D341Med (cell line): ENCODE results near the gene ZNF844.
"Not testable (repeated sequence)": the region's sequence is repeated elsewhere in the genome, so short reads cannot be mapped to it uniquely, and the experiment has no call there.

Source experiments
- DNase-seq: peaks from one replicate; pipeline ENCODE4 v3.0.0; 2012; ENCODE audit warnings: low spot score

ZNF844 gene

DNA sequence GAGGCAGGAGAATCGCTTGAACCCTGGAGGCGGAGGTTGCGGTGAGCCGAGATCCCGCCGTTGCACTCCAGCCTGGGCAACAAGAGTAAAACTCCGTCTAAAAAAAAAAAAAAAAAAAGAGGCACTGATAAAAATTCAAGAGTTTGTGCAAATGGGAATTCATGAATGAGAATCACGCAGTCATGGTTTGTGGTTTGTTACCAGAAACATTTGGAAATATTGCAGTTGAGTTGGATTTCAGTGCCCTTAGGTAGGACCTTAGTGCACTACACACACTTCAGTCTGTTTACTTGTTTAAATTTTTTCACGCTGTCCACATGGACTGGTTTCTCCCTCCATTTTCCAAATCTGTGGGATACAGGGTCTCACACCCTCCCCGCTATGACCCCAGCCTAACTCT, 28.4 kb downstream of the ZNF844 start:
- DNase-seq: no peak

- no peak for DNase-seq
Measured at GRCh38 chr19:12093777-12094176, 29.2 kb downstream of the ZNF844 start.

DNA sequence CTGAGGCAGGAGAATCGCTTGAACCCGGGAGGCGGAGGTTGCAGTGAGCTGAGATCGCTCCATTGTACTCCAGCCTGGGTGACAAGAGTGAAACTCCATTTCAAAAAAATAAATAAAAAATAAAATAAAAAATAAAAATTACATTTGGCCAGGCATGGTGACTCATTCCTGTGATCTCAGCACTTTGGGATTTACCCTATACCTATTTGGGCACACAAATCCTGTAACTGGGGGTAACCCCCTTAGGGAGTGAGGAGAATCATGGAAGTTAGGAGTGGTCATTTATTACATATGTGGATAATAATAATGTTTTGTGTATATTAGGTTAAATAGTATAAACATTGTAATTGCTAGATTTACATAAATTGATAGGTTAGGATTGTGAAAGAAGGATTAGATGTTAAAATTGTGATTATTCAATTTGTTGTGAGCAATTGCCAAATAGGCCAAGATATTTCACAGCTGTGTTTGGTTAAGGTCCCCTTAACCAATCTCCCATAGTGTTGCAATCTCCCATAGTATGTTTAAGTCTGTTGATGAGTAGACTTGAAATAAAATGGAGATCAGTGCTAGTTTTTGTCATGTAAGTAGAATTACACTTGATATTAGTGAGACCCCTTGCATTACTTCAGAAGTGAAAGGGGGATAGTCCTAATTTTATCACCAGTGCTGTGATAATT, 30.7 kb downstream of the ZNF844 start:
- DNase-seq: no peak

- no peak for DNase-seq
Measured at GRCh38 chr19:12098040-12098439, 33.5 kb downstream of the ZNF844 start.

GRCh38 chr19:12103909-12104308, 39.4 kb downstream of the ZNF844 start:
- DNase-seq: not testable (repeated sequence)

DNA sequence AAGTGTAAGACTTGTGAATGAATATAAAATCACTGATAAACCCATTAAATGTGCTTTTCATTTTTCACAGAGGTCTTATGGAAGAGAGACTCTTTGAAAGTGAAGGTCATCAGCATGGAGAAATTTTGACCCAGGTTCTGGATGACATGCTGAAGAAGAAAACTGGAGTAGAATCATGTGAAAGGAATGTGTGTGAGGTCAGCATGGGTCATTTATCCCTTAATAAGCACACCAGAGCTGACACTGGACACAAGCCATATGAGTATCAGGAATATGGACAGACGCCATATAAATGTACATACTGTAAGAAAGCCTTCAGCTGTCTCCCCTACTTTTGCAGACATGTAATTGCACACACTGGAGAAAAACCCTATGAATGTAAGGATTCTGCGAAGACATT, 46.6 kb downstream of the ZNF844 start:
- no peak for DNase-seq

DNA sequence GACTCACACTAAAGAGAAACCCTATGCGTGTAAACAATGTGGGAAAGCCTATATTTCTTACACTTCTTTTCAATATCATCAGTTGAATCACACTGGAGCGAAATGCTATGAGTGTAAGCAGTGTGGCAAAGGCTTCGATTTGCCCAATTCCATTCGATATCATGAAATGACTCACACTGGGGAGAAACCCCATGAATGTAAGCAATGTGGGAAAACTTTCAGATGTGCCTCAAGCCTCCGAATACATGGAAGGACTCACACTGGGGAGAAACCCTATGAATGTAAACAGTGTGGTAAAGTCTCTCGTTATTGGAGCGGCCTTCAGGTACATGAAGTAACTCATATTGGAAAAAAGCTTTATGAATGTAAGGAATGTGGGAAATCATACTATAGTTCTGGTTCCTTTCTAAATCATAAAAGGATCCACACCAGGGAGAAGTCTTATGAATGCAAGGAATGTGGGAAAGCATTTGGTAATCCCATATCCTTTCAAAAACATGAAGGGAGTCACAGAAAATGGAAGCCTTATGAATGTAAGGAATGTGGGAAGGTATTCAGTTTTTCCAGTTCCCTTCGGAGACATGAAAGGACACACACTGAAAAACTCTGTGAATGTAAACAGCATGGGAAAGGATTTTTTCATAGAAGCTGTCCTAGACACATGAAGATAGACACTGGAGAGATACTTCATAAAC, 47.6 kb downstream of the ZNF844 start:
- no peak for DNase-seq

GRCh38 chr19:12112701-12113100, 48.2 kb downstream of the ZNF844 start:
- no peak for DNase-seq

DNA sequence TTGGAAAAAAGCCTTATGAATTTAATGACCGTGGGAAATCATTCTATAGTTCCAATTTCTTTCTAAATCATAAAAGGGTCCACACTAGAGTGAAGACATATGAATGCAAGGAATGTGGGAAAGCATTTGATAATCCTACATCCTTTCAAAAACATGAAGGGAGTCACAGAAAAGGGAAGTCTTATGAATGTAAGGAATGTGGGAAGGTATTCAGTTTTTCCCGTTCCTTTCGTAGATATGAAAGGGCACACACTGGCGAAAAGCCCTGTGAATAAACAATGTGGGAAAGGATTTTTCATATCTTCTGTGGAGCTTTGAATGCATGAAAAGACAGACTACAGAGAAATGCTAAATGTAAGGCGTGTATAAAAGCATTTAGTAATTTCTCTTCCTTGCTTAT, 48.6 kb downstream of the ZNF844 start:
- DNase-seq: no peak

- no peak for DNase-seq
Measured at GRCh38 chr19:12117201-12117970, 52.9 kb downstream of the ZNF844 start.

DNA sequence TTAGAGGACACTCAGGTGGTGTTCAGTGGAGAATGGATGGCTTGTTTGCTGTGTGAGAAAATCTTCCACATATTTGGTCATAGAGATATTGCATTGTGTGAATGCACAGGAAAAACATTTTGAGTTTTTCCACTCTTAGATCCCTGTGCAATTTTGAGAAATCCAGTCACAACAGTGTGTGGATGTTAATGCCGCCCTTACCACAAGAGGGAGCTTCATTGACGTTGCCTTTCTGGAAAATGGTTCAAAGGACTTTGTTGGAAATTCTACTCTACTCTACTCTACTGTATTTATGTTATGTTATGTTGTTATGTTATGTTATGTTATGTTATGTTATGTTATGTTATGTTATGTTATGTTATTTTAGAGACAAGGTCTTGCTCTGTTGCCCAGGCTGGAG, 62.2 kb downstream of the ZNF844 start:
- peak; percentile 53 for DNase-seq
